Measurements from ENCODE around the gene UBE3B.

DNA sequence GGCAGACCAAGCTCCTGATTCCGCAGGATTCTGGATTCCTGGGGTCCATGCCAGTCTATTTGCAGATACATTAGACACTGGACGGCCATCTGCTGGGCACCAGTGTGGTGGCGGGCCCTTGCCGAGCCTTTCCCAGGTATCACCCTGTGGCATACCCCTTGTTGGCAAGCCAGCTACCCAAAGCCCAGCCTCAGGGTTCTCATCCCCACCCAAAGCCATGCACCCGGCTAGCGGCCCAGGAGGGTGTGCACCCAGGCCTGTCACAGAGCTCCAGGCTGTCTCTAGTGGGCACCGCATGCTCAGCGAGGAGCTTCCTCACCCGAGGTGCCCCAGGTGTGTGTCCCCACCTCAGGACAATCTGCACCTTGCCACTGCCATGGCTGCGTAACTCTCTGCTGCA lies 82.2 kb downstream of the UBE3B start:
- TF ChIP-seq, protein P1, sequence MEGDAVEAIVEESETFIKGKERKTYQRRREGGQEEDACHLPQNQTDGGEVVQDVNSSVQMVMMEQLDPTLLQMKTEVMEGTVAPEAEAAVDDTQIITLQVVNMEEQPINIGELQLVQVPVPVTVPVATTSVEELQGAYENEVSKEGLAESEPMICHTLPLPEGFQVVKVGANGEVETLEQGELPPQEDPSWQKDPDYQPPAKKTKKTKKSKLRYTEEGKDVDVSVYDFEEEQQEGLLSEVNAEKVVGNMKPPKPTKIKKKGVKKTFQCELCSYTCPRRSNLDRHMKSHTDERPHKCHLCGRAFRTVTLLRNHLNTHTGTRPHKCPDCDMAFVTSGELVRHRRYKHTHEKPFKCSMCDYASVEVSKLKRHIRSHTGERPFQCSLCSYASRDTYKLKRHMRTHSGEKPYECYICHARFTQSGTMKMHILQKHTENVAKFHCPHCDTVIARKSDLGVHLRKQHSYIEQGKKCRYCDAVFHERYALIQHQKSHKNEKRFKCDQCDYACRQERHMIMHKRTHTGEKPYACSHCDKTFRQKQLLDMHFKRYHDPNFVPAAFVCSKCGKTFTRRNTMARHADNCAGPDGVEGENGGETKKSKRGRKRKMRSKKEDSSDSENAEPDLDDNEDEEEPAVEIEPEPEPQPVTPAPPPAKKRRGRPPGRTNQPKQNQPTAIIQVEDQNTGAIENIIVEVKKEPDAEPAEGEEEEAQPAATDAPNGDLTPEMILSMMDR (IDR thresholded peaks at IDR 0.05), result no peak
- no peak for TF ChIP-seq POLR2A (IDR thresholded peaks at IDR 0.05)
